ENCODE results near the gene RNF180.
"Not testable (repeated sequence)": the region's sequence is repeated elsewhere in the genome, so short reads cannot be mapped to it uniquely, and the experiment has no call there.

Gene RNF180

DNA sequence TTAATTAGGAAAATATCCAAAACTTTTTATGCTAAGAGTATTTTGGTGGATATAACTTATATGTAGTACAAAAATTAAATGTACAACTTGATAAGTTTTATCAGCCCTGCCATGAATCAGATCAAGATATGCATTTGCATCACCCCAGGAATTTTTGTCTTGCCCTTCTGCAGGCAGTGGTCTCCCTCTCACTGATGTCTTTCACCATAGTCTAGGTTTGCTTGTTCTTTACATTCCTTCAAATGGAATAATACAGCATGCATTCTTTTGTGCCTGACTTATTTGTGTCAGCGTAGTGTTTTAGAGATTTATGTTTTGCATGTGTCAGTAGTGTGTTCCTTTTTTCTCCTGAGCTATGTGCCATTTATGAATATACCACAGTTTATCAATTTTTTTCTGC lies 36.4 kb downstream of the RNF180 start:
- H3K9me3 Mint-ChIP-seq (ENCODE audit: low read depth) = no peaks in the 10 kb centered on the region
- no peak overlapping the region for H3K27ac Mint-ChIP-seq
- H3K4me3 Mint-ChIP-seq = no peak overlapping the region
- no peaks in the 10 kb centered on the region for H3K36me3 Mint-ChIP-seq
- H3K4me1 Mint-ChIP-seq (ENCODE audit: low read depth) = no peaks in the 10 kb centered on the region
- H3K27me3 Mint-ChIP-seq = no peaks in the 10 kb centered on the region

DNA sequence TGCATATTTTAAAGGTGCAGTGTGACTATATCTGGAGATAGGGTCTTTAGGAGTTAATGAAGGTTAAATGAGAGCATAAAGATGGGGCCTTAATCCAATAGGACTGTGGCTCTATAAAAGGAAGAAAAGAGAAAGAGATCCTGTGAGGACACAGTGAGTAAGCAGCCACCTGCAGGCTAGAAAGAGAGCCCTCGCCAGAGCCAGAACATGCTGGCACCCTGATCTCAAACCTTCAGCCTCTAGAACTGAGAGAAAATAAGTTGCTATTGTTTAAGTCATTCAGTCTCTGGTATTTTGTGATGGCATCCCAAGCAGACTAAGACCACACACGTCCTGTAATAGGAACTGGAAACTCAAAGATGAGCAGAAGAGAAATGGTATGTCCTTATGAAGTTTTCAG lies 41.0 kb downstream of the RNF180 start:
- H3K27me3 Mint-ChIP-seq = no peaks in the 10 kb centered on the region
- H3K4me3 Mint-ChIP-seq = no peak overlapping the region
- no peaks in the 10 kb centered on the region for H3K9me3 Mint-ChIP-seq (ENCODE audit: low read depth)
- H3K27ac Mint-ChIP-seq = no peak overlapping the region
- no peaks in the 10 kb centered on the region for H3K4me1 Mint-ChIP-seq (ENCODE audit: low read depth)
- H3K36me3 Mint-ChIP-seq = no peaks in the 10 kb centered on the region

DNA sequence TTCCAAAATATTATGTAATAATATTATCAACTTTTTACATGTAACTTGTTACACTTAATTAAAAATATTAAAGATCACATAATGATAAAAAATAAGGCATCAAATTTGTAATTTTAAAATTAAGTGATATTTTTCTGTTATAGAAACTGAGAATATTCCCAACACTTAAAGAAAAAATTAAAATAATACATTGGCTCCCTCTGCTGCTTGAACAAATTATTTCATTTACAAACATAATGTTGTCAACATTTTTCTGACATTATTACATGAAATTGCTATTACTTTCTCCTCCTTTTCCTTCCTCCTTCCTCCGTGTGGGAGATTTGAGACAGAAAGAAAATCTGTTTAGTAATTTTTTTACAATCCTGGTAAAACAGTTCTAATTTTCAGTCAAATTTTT lies 42.3 kb downstream of the RNF180 start:
- no peaks in the 10 kb centered on the region for H3K4me1 Mint-ChIP-seq (ENCODE audit: low read depth)
- no peaks in the 10 kb centered on the region for H3K36me3 Mint-ChIP-seq
- H3K9me3 Mint-ChIP-seq (ENCODE audit: low read depth) = no peaks in the 10 kb centered on the region
- no peak overlapping the region for H3K4me3 Mint-ChIP-seq
- no peaks in the 10 kb centered on the region for H3K27me3 Mint-ChIP-seq
- H3K27ac Mint-ChIP-seq = no peak overlapping the region

DNA sequence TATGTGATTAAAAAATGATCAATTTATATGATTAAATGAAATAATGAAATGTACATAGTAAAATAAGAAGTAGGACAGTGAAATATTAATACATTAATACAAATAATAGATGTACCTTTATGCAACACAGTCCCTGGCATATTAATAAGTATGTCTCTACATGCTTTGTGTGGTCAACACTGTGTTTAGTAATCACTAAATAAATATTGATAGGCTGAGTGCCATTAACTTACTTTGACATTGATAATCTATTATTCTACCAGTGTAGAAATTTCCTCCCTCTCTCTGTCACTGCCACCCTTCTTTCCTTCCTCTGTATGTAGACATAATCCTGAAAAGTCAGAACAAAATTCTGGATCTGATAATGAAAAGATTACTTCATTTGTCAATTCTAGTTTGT lies 43.7 kb downstream of the RNF180 start:
- Mint-ChIP-seq H3K36me3 (no peaks in the 10 kb centered on the region), H3K4me3 (no peak overlapping the region), H3K9me3 (ENCODE audit: low read depth) (no peaks in the 10 kb centered on the region), H3K27ac (no peak overlapping the region), H3K27me3 (no peaks in the 10 kb centered on the region), H3K4me1 (ENCODE audit: low read depth) (no peaks in the 10 kb centered on the region)

- Mint-ChIP-seq H3K9me3 (ENCODE audit: low read depth) (no peaks in the 10 kb centered on the region), H3K4me1 (ENCODE audit: low read depth) (no peaks in the 10 kb centered on the region), H3K27ac (no peak overlapping the region), H3K36me3 (no peaks in the 10 kb centered on the region), H3K27me3 (no peaks in the 10 kb centered on the region), H3K4me3 (no peak overlapping the region)
Observed at GRCh38 chr5:64210866-64211265, 45.2 kb downstream of the RNF180 start.

GRCh38 chr5:64213011-64213410 lies 47.4 kb downstream of the RNF180 start:
- no peaks in the 10 kb centered on the region for H3K4me1 Mint-ChIP-seq (ENCODE audit: low read depth)
- H3K27ac Mint-ChIP-seq = no peak overlapping the region
- H3K4me3 Mint-ChIP-seq = no peak overlapping the region
- H3K27me3 Mint-ChIP-seq = no peaks in the 10 kb centered on the region
- H3K36me3 Mint-ChIP-seq = no peaks in the 10 kb centered on the region
- H3K9me3 Mint-ChIP-seq (ENCODE audit: low read depth) = no peaks in the 10 kb centered on the region

DNA sequence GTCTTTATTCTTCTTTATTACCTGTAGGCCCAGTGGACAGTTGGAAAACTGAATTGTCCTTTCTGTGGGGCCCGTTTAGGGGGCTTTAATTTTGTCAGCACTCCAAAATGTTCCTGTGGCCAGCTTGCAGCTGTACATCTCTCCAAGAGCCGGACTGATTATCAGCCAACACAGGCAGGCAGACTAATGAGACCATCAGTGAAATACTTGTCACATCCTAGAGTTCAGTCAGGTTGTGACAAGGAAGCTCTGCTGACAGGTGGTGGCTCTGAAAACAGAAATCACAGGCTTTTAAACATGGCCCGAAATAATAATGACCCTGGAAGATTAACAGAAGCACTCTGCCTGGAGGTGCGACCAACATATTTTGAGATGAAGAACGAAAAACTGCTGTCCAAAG lies 47.9 kb downstream of the RNF180 start:
- H3K27ac Mint-ChIP-seq = no peak overlapping the region
- no peaks in the 10 kb centered on the region for H3K9me3 Mint-ChIP-seq (ENCODE audit: low read depth)
- H3K4me3 Mint-ChIP-seq = no peak overlapping the region
- no peaks in the 10 kb centered on the region for H3K4me1 Mint-ChIP-seq (ENCODE audit: low read depth)
- no peaks in the 10 kb centered on the region for H3K27me3 Mint-ChIP-seq
- H3K36me3 Mint-ChIP-seq = no peaks in the 10 kb centered on the region

GRCh38 chr5:64214132-64214531 lies 48.5 kb downstream of the RNF180 start:
- Mint-ChIP-seq H3K36me3 (no peaks in the 10 kb centered on the region), H3K4me1 (ENCODE audit: low read depth) (no peaks in the 10 kb centered on the region), H3K27me3 (no peaks in the 10 kb centered on the region), H3K27ac (no peak overlapping the region), H3K9me3 (ENCODE audit: low read depth) (no peaks in the 10 kb centered on the region), H3K4me3 (no peak overlapping the region)

GRCh38 chr5:64221911-64222310 lies 56.3 kb downstream of the RNF180 start:
- Mint-ChIP-seq H3K9me3 (ENCODE audit: low read depth) (no peaks in the 10 kb centered on the region), H3K36me3 (no peaks in the 10 kb centered on the region), H3K4me3 (no peak overlapping the region), H3K4me1 (ENCODE audit: low read depth) (no peaks in the 10 kb centered on the region), H3K27me3 (no peaks in the 10 kb centered on the region), H3K27ac (no peak overlapping the region)

- not testable (repeated sequence) for H3K27ac Mint-ChIP-seq; H3K36me3 Mint-ChIP-seq; H3K4me3 Mint-ChIP-seq; H3K4me1 Mint-ChIP-seq (ENCODE audit: low read depth); H3K9me3 Mint-ChIP-seq (ENCODE audit: low read depth); H3K27me3 Mint-ChIP-seq
Observed at GRCh38 chr5:64225286-64225981, 59.8 kb downstream of the RNF180 start.

DNA sequence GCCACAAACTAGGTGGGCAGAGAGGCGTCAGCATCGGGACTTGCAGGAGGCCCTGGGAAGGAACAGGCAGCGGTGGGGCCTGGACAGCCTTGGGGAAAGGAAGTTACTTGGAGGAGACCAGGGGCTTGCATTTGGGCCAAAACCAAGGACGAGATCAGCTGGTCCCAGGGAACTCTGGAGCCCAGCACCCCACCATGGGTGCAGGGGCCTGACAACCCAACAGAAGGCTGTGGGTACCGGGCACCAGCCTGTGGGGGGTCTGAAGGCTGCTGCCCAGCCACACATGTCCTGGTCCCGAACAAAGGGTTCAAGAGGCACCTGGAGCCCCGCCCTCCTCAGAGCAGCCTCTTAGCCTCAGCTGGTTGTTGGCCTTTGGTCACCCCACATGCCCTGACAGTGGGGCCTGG lies 61.5 kb downstream of the RNF180 start:
- not testable (repeated sequence) for H3K4me3 Mint-ChIP-seq; H3K36me3 Mint-ChIP-seq; H3K27ac Mint-ChIP-seq; H3K27me3 Mint-ChIP-seq; H3K4me1 Mint-ChIP-seq (ENCODE audit: low read depth); H3K9me3 Mint-ChIP-seq (ENCODE audit: low read depth)

DNA sequence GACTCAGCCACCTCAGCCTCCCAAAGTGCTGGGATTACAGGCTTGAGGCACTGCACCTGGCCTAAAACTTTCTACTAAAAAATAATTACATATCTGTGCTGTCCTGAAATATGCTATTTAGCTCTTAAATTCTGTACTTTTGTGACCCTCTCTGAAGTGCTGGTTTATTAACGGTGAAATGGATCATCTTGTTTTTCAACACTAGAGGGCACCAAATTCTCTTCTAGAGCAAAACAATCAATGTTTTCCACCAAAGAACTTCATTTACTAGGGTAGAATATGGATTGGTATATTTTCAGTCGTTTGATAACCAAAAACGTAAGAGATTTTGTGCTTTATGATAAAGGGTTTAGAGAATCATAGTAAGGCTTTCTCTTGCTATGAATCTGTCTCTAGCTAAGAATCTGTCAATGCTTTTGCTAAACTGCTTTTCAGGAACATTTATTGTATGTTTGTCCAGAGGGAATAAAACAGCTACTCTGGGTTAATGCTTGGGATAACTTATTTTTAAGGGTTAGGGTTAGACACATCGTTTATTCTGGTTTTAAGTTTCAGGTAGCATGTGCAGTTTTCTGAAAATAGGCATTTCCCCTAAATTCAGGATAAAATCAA lies 63.6 kb downstream of the RNF180 start:
- no peaks in the 10 kb centered on the region for H3K36me3 Mint-ChIP-seq
- H3K9me3 Mint-ChIP-seq (ENCODE audit: low read depth) = no peaks in the 10 kb centered on the region
- H3K4me1 Mint-ChIP-seq (ENCODE audit: low read depth) = no peaks in the 10 kb centered on the region
- H3K27ac Mint-ChIP-seq = no peak overlapping the region
- peaks cover 1% of the 10 kb centered on the region for H3K27me3 Mint-ChIP-seq
- H3K4me3 Mint-ChIP-seq = no peak overlapping the region

DNA sequence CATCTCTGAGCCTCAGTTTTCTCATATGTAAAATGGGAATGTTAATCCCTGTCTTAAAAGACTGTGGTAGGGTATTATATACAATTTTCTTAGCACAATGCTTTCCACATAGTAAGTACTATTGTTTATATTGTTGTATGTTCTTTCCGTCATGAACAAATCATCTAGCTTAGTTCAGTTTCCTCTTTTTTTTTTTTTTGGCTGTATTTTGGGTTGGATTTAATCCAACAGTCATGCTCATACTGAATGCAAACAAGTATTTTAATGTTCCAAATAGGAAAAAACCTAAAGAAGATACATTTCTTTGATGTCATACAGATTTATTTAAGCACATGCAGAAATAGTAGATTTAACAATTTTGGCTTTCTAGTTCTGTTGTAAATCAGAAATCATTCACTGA lies 95.1 kb downstream of the RNF180 start:
- no peaks in the 10 kb centered on the region for H3K27me3 Mint-ChIP-seq
- H3K27ac Mint-ChIP-seq = no peak overlapping the region
- H3K36me3 Mint-ChIP-seq = no peaks in the 10 kb centered on the region
- H3K4me3 Mint-ChIP-seq = no peak overlapping the region
- no peaks in the 10 kb centered on the region for H3K4me1 Mint-ChIP-seq (ENCODE audit: low read depth)
- H3K9me3 Mint-ChIP-seq (ENCODE audit: low read depth) = peaks cover 6% of the 10 kb centered on the region

DNA sequence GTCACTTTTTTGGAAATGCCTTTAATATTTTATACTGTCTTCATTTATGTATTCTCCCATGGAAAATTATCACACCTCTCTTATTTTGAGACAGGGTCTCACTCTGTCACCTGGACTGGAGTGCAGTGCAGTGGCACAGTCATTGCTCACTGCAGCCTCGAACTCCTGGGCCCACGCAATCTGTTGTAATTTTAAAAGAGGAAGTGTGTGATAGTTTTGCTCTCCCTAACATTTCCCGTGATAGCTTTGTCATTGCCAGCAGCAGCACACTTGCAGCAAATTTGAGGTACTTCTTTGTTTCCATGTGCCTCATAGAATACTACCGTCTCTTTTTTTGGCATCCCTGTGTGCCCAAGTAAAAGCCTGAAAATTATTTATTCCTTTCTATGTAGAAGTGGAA lies 103.5 kb downstream of the RNF180 start:
- no peaks in the 10 kb centered on the region for H3K4me1 Mint-ChIP-seq (ENCODE audit: low read depth)
- no peak overlapping the region for H3K4me3 Mint-ChIP-seq
- H3K36me3 Mint-ChIP-seq = no peaks in the 10 kb centered on the region
- H3K27ac Mint-ChIP-seq = no peak overlapping the region
- peaks cover 6% of the 10 kb centered on the region for H3K9me3 Mint-ChIP-seq (ENCODE audit: low read depth)
- peaks cover 2% of the 10 kb centered on the region for H3K27me3 Mint-ChIP-seq

GRCh38 chr5:64273276-64273675 lies 107.6 kb downstream of the RNF180 start:
- H3K4me3 Mint-ChIP-seq = no peak overlapping the region
- no peak overlapping the region for H3K27ac Mint-ChIP-seq
- no peaks in the 10 kb centered on the region for H3K36me3 Mint-ChIP-seq
- peaks cover 2% of the 10 kb centered on the region for H3K27me3 Mint-ChIP-seq
- H3K4me1 Mint-ChIP-seq (ENCODE audit: low read depth) = no peaks in the 10 kb centered on the region
- H3K9me3 Mint-ChIP-seq (ENCODE audit: low read depth) = peaks cover 5% of the 10 kb centered on the region

All from activated naive CD8-positive, alpha-beta T cell (primary cell).